Measurements from ENCODE around the gene STXBP2. TPM values are rescaled to one million over a fixed set of nuclear protein-coding genes. Genes with fewer than 3 reads are reported as not detected.

The STXBP2 gene
- polyA plus RNA-seq, 1 of the 3 experiments (the other 2 are of a cell fraction), result 4.7 TPM

DNA sequence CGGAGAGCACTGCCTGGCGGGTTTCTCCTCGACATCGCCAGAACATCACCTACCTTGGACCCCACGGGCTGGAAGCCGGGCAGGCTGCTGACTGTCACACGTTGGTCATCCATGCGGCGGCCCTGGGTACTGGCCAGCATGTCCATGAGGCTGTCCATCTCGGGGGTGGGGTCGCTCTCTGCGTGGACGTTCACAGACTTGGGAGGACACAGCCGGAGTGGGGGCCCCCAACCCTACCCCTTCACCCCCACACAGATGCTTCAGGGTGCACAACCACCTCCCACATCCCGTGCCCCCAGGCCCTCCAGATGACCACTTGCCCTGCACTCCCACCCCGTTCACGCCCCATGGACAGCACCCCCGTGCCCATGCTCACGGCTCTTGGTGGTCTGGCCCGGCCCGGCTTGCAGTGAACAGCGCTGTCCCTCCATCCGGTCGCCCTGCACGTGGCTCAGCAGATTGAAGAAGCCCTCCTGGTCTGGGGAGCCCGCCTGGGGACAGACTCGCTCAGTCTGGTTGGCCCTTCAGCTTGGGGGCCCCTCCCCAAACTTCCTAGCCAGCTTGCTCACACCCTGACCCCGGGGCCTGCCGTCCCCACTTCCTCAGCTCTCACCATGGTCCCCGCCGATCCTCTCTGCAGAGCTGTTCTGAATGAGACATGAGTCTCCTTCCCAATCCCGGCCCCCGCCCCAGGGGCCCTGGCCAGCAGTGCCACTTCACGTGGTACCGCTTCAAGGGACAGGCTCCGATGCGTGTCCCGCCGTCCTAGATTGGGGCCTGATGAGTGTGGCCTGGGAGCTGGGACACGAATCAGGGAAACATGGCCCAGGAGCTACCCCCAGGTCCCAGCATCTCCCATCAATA lies 4.3 kb upstream of the STXBP2 start:
- DNase-seq, result no peak
- H2AFZ ChIP-seq (ENCODE audit: low read depth), result no peak overlapping the region
- H3F3A ChIP-seq (replicated peaks; ENCODE audit: insufficient read depth), result no peaks in the 10 kb centered on the region
- no peaks in the 10 kb centered on the region for H3K36me3 ChIP-seq (replicated peaks in 1 of 2; ENCODE audit: control insufficient read depth in 1 of 2, insufficient read depth in 2 of 2, low read length in 1 of 2)
- TF ChIP-seq, protein P1, sequence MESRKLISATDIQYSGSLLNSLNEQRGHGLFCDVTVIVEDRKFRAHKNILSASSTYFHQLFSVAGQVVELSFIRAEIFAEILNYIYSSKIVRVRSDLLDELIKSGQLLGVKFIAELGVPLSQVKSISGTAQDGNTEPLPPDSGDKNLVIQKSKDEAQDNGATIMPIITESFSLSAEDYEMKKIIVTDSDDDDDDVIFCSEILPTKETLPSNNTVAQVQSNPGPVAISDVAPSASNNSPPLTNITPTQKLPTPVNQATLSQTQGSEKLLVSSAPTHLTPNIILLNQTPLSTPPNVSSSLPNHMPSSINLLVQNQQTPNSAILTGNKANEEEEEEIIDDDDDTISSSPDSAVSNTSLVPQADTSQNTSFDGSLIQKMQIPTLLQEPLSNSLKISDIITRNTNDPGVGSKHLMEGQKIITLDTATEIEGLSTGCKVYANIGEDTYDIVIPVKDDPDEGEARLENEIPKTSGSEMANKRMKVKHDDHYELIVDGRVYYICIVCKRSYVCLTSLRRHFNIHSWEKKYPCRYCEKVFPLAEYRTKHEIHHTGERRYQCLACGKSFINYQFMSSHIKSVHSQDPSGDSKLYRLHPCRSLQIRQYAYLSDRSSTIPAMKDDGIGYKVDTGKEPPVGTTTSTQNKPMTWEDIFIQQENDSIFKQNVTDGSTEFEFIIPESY (IDR thresholded peaks at IDR 0.05; ENCODE audit: borderline replicate concordance, low read depth), result no peak
- TF ChIP-seq, protein P2, sequence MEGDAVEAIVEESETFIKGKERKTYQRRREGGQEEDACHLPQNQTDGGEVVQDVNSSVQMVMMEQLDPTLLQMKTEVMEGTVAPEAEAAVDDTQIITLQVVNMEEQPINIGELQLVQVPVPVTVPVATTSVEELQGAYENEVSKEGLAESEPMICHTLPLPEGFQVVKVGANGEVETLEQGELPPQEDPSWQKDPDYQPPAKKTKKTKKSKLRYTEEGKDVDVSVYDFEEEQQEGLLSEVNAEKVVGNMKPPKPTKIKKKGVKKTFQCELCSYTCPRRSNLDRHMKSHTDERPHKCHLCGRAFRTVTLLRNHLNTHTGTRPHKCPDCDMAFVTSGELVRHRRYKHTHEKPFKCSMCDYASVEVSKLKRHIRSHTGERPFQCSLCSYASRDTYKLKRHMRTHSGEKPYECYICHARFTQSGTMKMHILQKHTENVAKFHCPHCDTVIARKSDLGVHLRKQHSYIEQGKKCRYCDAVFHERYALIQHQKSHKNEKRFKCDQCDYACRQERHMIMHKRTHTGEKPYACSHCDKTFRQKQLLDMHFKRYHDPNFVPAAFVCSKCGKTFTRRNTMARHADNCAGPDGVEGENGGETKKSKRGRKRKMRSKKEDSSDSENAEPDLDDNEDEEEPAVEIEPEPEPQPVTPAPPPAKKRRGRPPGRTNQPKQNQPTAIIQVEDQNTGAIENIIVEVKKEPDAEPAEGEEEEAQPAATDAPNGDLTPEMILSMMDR (IDR thresholded peaks at IDR 0.05), result no peak
- TF ChIP-seq MXI1 (IDR thresholded peaks at IDR 0.05; ENCODE audit: low read depth, low read length) (no peak), FOXJ3 (CRISPR knock-in tag; IDR thresholded peaks at IDR 0.05) (no peak), CHD2 (IDR thresholded peaks at IDR 0.05; ENCODE audit: low read length, partially characterized antibody) (no peak), SMC3 (IDR thresholded peaks at IDR 0.05; ENCODE audit: low read depth, low read length) (no peak), YY1 (IDR thresholded peaks at IDR 0.05; ENCODE audit: low read depth) (no peak), RAD21 (IDR thresholded peaks at IDR 0.05; ENCODE audit: low read length) (no peak), FOSL2 (IDR thresholded peaks at IDR 0.05; ENCODE audit: borderline replicate concordance, low read depth) (no peak), SIN3A (IDR thresholded peaks at IDR 0.05; ENCODE audit: borderline replicate concordance, low read depth, low read length) (no peak), EP300 (IDR thresholded peaks at IDR 0.05; ENCODE audit: borderline replicate concordance in 1 of 2, low read depth in 1 of 2, low read length in 1 of 2) (no peak), RCOR1 (IDR thresholded peaks at IDR 0.05; ENCODE audit: low read length) (no peak), TAF1 (IDR thresholded peaks at IDR 0.05; ENCODE audit: borderline replicate concordance, low read depth, low read length) (no peak), EZH2phosphoT487 (IDR thresholded peaks at IDR 0.05; ENCODE audit: borderline replicate concordance, low read depth) (no peak), TCF12 (IDR thresholded peaks at IDR 0.05) (no peak), MEF2A (IDR thresholded peaks at IDR 0.05; ENCODE audit: borderline replicate concordance, low read depth) (no peak)
- TF ChIP-seq, protein P3, sequence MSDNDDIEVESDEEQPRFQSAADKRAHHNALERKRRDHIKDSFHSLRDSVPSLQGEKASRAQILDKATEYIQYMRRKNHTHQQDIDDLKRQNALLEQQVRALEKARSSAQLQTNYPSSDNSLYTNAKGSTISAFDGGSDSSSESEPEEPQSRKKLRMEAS (IDR thresholded peaks at IDR 0.05; ENCODE audit: low read depth), result no peak
- TF ChIP-seq, protein P4, sequence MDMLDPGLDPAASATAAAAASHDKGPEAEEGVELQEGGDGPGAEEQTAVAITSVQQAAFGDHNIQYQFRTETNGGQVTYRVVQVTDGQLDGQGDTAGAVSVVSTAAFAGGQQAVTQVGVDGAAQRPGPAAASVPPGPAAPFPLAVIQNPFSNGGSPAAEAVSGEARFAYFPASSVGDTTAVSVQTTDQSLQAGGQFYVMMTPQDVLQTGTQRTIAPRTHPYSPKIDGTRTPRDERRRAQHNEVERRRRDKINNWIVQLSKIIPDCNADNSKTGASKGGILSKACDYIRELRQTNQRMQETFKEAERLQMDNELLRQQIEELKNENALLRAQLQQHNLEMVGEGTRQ (IDR thresholded peaks at IDR 0.05; ENCODE audit: borderline replicate concordance, low read depth, low read length), result no peak
- TF ChIP-seq, protein P5, sequence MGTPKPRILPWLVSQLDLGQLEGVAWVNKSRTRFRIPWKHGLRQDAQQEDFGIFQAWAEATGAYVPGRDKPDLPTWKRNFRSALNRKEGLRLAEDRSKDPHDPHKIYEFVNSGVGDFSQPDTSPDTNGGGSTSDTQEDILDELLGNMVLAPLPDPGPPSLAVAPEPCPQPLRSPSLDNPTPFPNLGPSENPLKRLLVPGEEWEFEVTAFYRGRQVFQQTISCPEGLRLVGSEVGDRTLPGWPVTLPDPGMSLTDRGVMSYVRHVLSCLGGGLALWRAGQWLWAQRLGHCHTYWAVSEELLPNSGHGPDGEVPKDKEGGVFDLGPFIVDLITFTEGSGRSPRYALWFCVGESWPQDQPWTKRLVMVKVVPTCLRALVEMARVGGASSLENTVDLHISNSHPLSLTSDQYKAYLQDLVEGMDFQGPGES (IDR thresholded peaks at IDR 0.05; ENCODE audit: low read depth, low read length), result no peak
- 95% methylated on average over 20 of the region's 40 CpGs for WGBS (ENCODE audit: low lambda C conversion rate)
- no peak overlapping the region for H3K4me2 ChIP-seq
- CTCF ChIA-PET, result interaction anchor here (1.1 to 5.5 kb wide), 3 partner anchors 20 to 1573 kb away, joined by 3 to 25 read pairs (median 6); no protein-coding TSS in a partner anchor
- POLR2A ChIA-PET, result no interaction called here
- no peak overlapping the region for H3K9ac ChIP-seq
- H3K27ac ChIP-seq (ENCODE audit: low read depth in 2 of 2, low read length in 1 of 2), result no peak overlapping the region
- no peak overlapping the region for H3K4me3 ChIP-seq (ENCODE audit: low read depth in 2 of 2, low read length in 1 of 2)
- peaks cover 34% of the 10 kb centered on the region for H3K79me2 ChIP-seq (ENCODE audit: insufficient read depth)
- peaks cover 30% of the 10 kb centered on the region for H3K27me3 ChIP-seq (ENCODE audit: insufficient read depth)
- H3K4me1 ChIP-seq (ENCODE audit: control insufficient read depth in 1 of 2, insufficient read depth in 2 of 2, low read depth in 1 of 2, low read length in 1 of 2), result peaks cover 8 to 24% of the 10 kb centered on the region in 2 experiments; a peak in 2 of 4 replicates
- H3K9me3 ChIP-seq, result no peaks in the 10 kb centered on the region
- H4K20me1 ChIP-seq (ENCODE audit: insufficient read depth), result 0 out of 2 replicates have a peak, but pooled peaks cover 5% of the 10 kb centered on the region
- H3K9me2 ChIP-seq, result no peaks in the 10 kb centered on the region
